Measurements from ENCODE around the gene DLG2.

DLG2 gene

DNA sequence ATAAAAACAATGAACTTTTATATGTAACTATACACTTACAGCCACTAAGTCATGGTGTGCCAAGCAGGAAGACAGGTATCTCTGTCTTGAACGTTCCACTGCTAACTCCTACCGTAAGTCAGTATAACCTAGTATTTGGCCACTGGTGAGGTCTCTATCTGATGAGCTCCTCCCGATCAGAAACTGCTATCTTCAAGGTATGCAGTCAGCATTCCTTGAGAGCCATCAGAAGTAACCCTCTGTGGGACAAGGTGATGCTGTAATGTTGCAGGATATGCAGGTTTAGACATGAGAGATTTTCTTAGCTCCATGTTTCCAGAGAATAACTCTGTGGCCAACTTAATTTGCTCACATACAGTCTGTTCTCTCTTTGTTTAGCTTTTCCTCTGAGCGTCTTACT is 1943.1 kb downstream of the DLG2 start:
- FAIRE-seq, result no peak

DNA sequence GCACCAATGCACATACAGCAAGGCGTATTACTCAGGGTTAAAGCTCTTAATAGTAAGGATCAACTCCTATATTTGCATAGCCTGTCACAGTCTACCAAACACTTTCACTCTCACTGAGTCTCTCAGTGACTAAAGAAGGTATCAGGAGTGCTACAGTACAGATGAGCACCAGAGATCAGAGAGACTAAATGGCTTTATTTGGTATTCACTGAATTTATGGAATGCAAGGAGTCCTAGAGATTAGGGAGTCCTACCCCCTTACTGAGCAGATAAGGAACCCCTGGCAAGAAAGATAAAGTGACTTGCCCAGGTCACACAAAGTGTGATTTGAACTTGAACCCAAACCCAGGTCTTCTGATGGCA is 1944.6 kb downstream of the DLG2 start:
- FAIRE-seq, result no peak

DNA sequence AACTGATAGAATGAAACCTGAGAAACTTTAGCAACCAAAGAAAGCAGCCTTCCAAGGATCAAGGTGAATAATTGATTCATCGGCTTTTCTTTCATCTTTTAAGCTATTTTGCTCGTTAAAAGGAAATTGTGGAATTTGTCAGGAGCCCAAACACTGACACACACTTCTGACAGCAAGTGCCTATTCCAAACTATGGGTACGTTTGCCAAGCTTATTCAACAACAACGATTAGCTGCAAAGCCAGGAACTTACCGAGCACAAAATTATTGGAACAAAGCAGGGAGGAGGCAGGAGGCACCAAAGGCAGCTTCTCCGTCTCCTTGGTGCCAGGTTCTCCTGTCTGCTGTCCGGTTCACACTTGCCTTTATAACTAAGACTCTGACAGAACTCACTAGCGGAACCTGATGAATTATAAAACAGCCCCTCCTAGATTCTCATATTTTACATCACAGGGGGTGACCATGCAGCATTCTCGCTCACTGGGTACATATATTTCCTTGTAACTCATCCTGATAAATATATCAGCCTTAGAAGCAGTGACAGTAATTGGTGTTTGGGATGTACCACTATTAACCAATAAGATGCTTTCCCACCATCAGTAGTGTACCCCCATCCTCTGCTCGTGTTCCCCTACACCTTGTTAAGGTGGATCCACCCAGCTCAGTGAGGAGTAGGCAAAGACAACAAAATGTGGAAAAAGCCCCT is 1945.1 kb downstream of the DLG2 start:
- no peak for FAIRE-seq

DNA sequence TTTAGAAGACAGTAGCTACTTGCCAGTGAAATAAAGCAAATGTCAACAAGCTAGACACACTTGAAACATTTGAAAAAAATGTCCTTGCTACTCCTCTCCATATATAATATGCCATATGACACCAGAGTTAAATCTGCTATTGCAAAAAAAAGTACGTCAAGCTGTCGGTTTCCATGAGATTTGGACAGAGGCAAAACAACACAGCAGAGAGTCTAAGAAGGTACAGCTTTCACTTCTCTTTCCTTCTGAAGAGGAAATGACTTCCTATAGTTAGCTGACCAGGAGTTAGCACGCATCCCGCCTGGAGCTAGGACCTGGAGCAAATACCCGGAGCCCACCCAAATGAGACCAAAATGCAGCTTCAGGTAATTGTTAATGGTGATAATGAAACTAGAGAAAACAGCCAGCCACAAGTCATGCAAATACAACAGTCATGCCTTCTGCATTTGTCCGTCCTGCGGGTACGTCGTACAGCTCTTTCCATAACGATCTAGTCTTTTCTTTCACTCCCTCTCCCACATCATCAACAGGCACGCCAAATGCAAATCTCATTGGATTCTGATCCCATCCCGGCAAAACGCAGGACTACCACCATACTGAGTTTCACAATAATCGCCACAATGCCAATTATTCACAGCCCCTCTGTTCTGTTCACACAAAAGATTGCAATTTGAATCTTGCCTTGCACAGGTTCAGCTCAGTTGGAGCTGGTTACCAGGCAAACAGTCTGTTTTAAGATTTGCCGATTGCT is 1945.9 kb downstream of the DLG2 start:
- no peak for FAIRE-seq

DNA sequence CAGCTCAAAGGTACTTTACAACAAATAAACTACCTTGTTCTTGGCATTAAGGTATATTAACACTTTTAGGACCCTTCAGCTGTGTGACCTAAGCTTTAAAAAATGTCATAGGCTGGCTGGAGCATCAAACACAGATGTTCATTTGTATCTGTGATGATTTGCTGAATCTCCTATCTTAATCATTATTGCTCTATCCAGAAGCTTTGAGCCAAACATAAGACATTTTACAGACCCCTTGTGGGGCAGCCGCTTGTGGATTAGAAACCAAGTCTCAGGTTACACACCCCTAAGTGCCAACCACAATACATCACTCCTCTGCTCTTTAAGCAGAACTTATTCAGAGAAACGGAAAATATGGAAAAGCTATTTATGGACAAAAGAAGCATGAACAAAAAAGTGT is 1946.8 kb downstream of the DLG2 start:
- no peak for FAIRE-seq

DNA sequence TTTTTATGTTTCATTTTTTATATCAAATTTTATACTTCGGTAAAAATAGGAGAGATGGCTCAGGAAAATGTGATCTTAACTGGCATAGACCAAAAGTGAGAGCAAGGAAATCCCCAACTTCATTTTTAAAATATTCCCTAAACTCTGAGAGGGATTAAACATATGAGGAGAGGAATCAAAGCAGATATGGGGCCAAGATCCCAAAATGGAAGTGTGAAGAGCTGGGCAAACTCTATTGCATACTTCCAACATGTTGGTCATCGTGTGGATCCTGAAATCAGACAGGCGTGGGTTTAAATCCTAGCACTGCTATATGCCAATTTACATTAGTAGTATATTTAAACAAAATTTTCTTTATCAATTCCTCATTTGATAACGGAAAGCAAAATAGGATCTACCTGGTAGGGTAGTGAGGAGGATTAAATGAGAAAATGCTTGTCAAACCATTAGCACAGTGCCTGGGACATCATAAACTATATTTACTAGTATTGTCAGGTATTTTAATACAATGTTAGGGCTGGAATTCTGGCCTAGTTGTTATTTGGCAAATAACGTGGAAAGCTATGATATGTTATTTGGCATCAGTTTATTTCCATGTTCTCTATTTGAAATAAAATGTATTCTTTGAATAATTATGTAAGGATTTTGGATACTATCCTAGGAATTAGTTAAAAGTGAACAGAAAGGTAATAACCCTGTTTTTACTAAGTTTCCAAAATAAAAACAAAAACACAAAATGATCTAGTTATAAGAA is 1948.1 kb downstream of the DLG2 start:
- FAIRE-seq, result no peak

DNA sequence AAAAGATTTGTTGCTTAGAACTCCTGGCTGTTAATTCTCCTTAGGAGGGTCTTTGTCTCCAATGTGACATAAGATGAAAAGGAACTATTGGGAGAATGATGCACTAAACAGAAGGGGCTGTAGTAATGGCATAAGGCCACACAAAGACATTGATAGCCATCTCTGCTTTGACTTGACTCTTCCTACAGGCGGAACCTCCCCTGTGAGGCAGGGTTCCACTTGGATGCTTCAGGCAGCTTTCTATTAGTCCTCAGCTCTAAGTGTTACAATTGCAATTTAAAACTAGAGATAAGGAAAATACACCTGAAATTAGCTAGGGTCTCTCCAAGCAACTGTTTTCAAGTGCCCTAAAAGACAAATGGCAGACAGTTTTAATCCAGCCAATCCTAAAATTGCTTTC is 1949.4 kb downstream of the DLG2 start:
- FAIRE-seq, result no peak

DNA sequence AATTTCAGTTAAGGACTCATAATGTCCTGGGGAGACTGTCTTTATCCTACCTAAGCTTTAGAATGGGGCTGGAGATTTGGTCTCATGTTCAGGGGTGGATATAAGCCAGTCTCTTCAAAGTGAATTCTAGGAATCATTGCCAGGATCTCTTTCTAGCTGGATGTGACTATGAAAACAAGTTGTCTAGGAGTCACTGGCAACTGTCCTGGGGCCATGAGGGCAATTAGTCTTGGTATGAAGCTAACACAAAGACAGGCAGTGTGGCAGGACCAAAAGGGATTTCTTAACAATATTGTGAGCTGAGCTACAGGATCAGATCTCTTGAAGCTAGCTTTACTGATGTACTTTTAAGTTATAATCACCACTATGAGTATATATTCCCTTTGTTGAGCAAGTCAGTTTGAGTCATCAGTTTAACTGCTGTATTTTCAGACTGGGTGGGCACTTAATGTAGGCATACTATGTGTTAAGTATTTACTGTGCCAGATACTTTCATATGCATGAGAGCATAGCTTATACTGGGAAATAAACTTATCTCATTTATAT is 1951.0 kb downstream of the DLG2 start:
- FAIRE-seq, result no peak

DNA sequence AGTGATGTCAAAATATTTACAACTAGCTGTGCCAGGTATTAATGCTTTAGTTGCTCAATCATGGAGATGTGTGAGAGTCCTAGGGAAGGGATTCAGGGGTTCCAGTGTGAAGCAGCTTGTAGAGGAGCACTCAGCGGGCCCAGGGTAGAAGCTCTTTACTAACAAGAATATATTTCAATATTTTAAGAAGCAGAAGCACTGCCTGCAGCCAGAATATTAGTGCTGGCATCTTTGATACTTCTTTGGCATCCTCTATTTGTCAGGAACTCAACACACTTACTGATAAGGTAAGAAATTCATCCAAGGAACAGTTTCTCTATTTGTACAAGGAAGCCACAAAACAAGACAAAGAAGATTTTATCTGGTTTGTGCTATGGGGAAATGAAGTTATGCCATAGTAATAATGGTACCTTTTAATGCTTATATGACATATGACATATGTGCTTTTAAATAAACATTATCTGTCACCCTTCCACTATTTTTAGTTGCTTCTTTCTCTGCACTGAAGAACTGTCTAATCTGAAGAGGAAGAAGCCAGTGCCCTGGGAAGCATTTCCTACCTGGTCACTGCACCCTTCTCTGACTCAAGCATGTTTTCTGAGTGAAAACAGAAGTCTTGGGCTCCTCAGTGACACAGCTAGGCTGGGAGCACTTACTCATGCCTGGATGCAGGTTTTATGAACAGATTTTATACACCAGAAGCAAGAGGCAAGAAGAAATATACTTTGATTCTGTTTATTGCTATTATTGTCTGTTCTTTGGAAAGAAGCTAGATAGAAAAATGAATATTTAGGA is 1952.8 kb downstream of the DLG2 start:
- no peak for FAIRE-seq

DNA sequence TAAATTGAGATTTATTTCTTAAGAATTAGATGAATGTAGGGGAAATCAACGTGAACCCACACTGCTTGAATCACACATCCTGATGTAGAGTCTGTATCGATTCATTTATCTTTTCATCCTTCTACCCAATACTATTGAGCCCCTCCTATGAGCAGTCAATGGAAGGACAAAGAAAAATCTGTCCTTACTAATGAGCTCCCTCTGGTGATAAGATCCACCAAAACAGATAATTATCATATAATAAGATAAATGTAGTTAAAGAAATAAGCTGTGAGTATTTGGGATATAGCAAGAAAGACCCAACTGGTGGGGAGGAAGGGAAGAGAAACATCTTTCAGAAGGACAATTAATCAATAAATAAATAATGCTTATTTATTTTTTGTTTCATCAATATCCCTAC is 1955.9 kb downstream of the DLG2 start:
- FAIRE-seq, result no peak

DNA sequence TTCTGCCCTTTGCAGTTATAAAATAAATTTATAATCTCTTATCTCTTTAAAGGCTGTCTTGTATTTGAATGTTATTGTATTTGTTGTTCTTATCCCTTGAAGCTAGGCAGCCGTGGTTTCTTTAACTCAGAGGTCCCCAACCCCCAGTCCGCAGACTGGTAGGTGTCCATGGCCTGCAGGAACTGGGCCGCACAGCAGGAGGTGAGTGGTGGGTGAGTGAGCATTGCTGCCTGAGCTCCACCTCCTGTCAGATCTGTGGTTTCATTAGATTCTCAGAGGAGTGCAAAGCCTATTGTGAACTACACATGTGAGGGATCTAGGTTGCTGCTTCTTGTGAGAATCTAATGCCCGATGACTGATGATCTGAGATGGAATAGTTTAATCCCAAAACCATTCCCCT is 1961.0 kb downstream of the DLG2 start:
- FAIRE-seq, result no peak

DNA sequence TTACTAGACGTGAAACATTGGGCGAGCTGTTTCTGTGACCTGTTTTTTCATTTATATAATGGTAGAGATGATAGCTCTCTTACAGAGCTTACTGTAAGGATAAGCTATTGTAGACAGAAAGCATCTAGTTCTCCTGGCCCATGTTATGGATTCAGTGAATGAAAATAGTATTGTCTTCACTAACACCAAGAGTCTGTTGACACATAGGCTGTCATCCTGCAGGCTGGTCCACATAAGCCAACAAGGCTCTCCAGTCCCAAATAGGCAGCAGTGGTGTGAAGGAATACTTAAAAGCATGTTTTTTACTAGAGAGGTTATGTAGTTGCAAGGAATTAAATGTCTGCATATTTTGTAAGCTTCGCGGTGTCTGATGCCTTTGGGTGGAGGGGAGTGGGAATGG is 1963.2 kb downstream of the DLG2 start:
- FAIRE-seq, result no peak

DNA sequence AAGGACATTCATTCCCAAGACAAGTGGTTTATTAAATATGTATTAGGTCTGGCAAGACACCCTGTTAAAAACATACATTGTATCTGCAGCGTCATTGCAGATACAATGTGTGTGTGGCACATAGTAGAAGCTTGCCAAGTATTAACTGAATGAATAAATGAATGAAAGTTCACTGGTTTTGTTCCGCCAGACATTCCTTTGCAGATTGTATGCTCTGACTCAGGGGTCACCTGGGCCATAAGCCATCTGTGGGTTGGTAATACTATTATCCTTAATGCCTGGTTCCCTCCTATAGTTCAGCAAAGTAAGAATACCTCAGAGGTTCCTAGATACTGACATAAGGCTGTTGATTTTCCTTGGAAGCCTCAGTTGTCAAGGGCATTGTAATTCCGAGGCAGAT is 1963.7 kb downstream of the DLG2 start:
- no peak for FAIRE-seq

DNA sequence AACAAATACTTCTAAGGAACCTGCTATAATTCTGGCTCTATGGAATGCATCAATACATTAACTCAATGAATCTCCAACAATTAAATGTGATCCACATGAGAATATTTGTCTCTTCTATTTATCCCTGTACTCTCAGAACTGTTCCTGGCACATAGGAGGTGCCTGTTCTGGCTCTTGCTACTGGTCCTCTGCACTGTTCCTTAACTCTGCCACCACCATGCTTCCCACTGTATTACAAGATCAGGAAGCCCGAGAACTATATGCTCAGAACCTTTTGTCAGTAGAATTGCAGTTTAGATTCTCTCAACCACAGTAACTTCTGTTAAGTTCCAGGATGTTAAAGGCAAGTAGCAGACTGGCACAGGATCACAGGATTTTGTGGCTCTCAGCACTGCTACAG is 1964.7 kb downstream of the DLG2 start:
- no peak for FAIRE-seq

DNA sequence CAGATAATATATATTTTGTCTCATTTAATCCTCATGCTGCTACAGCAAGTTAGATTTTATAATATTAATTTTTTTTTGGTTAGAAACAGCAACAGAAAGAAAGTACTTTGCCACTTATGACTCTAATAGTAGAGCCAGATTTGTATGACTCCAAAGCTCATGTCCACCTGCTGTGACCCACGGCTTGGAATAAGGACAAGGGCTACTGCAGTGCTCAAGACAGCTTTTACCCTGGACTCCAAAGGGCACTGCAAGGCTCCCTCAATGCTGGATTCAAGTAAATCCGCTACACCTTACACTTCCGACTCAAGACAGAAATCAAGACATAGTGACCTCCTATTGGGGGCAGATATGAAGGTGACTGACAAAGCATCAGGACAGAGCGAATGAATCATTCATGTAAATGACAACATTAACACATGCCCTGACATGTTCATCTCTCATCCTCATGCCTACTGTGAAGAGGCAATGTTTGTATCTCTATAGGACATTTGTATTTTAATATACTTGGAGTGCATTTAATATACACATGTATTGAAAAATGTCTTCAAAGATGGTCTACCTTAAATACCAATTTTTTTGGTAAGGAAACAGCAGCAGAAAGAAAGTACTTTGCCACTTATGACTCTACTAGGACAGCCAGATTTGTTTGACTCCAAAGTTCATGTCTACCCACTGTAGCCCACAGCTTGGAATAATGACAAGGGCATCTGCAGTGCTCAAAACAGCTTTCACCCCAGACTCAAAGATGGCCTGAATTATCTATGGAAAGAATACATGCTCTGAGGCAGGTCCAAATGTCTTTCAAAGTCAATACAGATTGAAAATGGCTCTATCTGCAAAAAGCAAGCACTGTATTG is 1965.4 kb downstream of the DLG2 start:
- no peak for FAIRE-seq

DNA sequence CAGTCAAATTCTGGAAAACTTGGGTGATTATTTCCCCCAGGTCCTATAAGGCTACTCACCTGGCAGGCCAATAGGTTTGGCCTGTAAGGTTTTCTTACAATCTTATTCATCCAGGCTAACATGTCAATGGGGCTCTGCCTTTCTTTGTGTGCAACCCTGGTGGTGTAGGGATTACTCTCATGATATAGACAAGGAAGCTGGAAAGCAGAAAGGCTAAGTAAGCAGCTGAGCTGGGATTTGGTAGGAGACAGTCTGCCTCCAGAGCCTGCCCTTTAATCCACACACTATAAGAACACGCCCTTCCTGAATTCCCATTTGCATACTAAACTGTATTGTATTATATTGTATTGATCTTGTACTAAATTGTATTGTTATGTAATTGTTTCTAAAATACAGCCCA is 1967.7 kb downstream of the DLG2 start:
- no peak for FAIRE-seq

DNA sequence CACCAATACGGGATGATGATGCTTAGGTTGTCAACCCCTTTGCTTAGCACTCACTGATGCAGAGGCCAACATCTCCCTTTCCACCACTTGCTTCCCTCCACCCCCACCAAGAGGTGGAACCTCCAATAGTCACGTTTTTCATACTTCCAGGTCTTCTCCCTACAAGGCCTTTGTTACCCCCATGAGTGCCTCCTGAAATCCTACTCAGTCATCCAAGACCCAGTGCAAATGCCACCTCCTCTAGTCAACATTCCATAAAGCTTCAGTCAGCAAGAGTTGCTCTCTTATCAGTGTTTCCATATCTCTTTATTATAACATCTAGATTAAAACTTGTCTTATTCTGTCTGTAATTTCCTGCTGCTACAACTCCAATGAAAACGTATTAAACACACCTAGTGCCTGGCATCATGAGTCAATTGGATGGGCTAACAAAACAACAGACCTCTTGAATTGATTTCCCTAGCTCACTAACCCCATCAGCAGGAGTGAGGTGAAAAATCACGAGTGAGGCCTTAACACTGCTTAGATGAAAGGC is 1970.3 kb downstream of the DLG2 start:
- no peak for FAIRE-seq

DNA sequence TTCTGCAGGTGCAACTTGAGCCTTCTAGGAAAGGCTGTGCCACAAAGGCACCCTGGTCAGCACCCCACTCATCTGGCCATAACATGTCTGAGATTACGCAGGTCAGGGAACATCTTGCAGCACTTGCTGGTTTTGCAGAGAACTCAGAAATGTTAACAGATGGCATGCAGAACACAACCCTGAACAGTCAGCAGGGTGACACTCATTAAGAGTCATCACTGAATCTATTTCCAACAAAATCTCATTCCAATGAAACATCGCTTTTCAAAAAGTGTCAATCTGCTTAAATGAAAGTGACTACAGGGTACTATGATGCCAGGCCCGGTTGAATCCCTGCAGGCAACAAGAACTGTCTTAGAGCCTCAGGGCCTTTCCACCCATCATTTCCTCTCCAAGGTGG is 1971.2 kb downstream of the DLG2 start:
- no peak for FAIRE-seq

DNA sequence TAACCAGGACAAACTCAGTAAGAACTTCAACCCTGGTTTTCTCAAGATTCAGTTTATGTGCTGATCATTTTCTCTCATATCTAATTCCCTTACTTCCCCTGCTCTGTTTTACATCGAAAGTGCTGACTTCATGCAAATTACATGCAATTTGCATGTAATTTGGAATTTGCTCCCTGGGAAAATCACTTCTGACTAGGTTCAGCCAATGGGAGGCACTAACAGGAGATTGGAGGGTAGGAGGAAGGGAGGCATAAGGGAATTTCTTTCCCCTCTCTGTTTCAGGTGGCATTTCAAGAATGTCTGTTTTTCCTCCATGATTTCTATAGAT is 1977.7 kb downstream of the DLG2 start:
- FAIRE-seq, result no peak

DNA sequence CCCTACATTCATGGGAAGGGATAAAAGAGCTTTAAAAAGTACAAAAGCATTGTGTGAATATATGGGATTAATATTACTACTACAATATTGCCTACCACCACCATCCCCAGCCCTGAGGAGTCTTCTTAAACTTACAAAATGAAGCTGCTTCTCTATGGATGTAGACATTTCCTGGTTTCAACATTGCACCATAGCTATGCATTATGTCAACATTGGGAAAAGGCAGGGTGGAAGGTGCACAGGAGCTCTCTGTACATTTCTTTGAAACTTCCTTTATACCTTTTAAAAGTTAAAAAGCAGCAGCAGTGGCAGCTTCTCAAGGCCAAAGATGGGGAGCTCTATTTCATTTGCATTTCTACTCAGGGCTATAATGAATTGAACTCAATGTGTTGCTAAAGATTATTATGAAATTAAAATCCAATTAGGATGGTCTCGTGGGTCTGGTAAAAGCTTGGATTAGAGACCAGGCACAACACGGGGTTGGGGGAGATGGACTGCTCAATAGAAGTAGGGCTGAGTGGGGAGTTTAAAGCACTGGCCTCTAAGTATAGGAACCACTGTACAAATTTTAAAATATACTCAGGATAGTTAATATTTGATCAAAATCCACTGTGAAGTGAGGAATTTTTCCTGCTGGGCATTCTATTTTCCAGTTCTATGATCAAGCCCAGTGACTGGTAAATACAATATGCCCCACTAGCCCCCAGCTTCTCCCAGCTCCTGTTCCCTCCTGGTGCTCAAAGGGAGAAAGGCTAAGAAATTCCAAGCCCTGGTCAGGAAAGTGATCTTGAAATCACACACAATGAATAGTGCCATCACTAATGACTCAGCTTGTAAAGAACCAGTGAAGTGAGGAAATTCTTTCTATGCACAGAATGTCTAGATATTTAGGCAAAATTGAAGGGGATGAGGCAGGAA is 1978.3 kb downstream of the DLG2 start:
- no peak for FAIRE-seq

DNA sequence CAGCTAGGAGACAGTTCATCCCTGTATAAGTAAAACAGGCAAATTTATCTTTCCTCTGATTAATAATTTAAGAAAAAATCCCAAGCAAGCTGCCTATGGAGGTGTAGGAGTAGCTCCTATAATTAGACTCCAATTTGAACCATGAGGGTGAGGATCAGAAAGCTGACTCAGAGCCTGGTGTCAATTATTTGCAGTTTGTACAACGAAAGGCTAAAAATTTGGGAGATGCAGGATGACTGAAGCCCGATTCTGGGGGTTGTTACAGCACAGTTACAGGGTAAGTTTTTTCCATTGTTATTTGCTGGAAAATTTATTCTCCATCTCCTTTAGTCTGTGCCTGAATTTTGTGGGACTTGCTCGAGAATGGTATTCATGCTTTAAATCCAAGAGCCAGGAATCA is 1981.6 kb downstream of the DLG2 start:
- FAIRE-seq, result no peak
